ENCODE measurements around the gene PHYKPL.

GRCh38 chr5:178205749-178206047 is 26.9 kb downstream of the PHYKPL start:
- TF ChIP-seq, protein P1, sequence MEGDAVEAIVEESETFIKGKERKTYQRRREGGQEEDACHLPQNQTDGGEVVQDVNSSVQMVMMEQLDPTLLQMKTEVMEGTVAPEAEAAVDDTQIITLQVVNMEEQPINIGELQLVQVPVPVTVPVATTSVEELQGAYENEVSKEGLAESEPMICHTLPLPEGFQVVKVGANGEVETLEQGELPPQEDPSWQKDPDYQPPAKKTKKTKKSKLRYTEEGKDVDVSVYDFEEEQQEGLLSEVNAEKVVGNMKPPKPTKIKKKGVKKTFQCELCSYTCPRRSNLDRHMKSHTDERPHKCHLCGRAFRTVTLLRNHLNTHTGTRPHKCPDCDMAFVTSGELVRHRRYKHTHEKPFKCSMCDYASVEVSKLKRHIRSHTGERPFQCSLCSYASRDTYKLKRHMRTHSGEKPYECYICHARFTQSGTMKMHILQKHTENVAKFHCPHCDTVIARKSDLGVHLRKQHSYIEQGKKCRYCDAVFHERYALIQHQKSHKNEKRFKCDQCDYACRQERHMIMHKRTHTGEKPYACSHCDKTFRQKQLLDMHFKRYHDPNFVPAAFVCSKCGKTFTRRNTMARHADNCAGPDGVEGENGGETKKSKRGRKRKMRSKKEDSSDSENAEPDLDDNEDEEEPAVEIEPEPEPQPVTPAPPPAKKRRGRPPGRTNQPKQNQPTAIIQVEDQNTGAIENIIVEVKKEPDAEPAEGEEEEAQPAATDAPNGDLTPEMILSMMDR (IDR thresholded peaks at IDR 0.05): no peak
- TF ChIP-seq POLR2AphosphoS5 (IDR thresholded peaks at IDR 0.05; ENCODE audit: low read depth, low read length): no peak
- TF ChIP-seq REST (IDR thresholded peaks at IDR 0.05; ENCODE audit: insufficient read depth in 1 of 2, low read depth in 2 of 2, low read length in 1 of 2): no peak
- TF ChIP-seq SIN3A (IDR thresholded peaks at IDR 0.05; ENCODE audit: borderline replicate concordance, insufficient read depth, low read depth, low read length): no peak
- TF ChIP-seq TCF7L2 (IDR thresholded peaks at IDR 0.05; ENCODE audit: low read depth, low read length): no peak
